ENCODE measurements around the gene AACS. TPM values are rescaled to one million over a fixed set of nuclear protein-coding genes. Genes with fewer than 3 reads are reported as not detected.

AACS gene
- total and polyA plus RNA-seq, 3 experiments from 2014 or later, result 11.8 to 16.7 (median 16.1) TPM

DNA sequence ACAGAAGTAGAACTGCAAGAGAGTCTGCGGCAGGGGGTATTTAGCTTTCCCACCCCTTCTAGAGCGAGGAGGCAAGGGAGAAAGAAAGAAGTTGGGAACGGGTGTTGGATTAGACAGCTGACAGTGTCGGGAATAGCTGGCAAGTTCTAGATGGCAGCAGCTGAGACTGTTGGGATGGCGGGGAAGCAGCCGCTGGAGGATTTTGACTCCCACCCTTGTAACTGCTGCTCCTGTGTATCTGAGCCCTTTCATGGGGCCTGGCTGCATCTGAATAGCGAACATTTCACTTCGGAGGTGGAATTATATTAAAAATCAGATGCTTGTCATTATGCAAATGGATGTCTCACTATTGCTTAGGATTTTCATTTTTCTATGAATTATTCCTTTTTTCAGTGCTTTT is 104.6 kb downstream of the AACS start:
- H3K4me3 ChIP-seq (ENCODE audit: low read length), result no peak overlapping the region
- H3K4me1 Mint-ChIP-seq, result no peaks in the 10 kb centered on the region
- peaks cover 10 to 24% of the 10 kb centered on the region in 2 donors for H3K27me3 Mint-ChIP-seq
- H3K27ac ChIP-seq (ENCODE audit: low read depth, low read length), result no peak overlapping the region
- H3K9me3 Mint-ChIP-seq, result no peaks in the 10 kb centered on the region
- CTCF ChIA-PET, result interaction anchor here (1.6 kb wide), 1 partner anchor 13 kb away, joined by 5 read pairs; no protein-coding TSS in a partner anchor
- no peak for DNase-seq
- H3K9me3 ChIP-seq (ENCODE audit: low read length), result no peaks in the 10 kb centered on the region
- no peaks in the 10 kb centered on the region for H3K4me1 ChIP-seq (ENCODE audit: insufficient read depth, low read length)
- POLR2A ChIA-PET, result no interaction called here
- no peak overlapping the region for H3K4me3 Mint-ChIP-seq
- H3K27me3 ChIP-seq (ENCODE audit: insufficient read depth, low read length, poor library complexity, severe bottlenecking), result no peaks in the 10 kb centered on the region
- H3K36me3 ChIP-seq (ENCODE audit: insufficient read depth, low read length), result no peaks in the 10 kb centered on the region
- no peaks in the 10 kb centered on the region for H3K36me3 Mint-ChIP-seq
- no peak overlapping the region for H3K27ac Mint-ChIP-seq

DNA sequence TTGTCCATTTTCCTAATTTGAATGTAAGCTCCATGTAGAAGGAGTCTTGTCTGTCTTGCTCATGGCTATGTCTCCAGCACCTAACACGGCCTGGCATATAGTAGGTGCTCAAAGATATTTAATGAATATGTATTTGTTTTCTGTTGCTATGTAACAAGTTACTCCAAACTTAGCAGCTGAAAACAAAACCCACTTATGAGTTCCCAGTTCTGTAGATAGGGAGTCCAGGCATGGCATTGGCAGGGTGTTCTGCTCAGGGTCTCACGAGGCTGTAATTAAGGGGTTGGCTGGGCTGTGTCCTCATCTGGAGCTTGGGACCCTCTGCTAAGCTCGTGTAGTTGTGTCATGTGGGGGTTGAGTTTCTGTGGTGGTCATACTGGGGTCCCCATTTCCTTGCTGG is 106.0 kb downstream of the AACS start:
- CTCF ChIA-PET, result interaction anchor here (1.6 kb wide), 1 partner anchor 12 kb away, joined by 5 read pairs; no protein-coding TSS in a partner anchor
- no peaks in the 10 kb centered on the region for H3K9me3 ChIP-seq (ENCODE audit: low read length)
- POLR2A ChIA-PET, result no interaction called here

DNA sequence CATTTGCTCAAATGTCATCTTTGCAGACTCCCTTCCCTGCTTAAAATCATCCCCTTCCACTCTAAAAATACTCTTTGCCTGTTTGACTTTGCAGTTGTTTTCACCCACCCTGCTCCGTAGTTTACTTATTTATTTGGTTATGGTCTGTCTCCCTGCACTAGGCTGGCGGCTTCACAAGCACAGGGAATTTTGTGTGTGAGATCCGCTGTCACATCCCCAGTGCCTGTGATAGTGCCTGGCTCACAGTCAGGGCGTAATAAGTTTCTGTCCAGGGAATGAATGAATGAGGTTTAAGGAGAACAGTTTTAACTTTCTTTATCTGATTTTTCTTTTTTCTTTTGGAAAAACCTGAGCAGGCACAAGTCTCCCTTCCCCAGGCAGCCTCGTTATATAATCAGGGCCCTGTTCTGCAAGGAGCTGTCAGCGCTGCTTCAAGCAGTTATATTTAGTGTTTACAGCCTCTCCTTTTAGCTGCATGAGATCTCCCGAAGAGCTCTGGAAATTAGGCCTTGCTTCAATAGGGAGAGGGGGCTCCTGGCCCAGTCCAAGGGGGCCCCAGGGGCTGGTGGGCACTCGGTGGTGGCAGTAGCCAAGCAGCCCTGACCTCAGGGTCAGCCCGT is 107.1 kb downstream of the AACS start:
- ChIA-PET CTCF (no interaction called here), POLR2A (no interaction called here)
- Histone ChIP-seq H3K27ac (ENCODE audit: low read depth, low read length) (no peak overlapping the region), H3K27me3 (ENCODE audit: insufficient read depth, low read length, poor library complexity, severe bottlenecking) (peaks cover 4% of the 10 kb centered on the region), H3K4me3 (ENCODE audit: low read length) (no peak overlapping the region), H3K4me1 (ENCODE audit: insufficient read depth, low read length) (no peaks in the 10 kb centered on the region), H3K9me3 (ENCODE audit: low read length) (no peaks in the 10 kb centered on the region), H3K36me3 (ENCODE audit: insufficient read depth, low read length) (no peaks in the 10 kb centered on the region)
- no peak overlapping the region for H3K4me3 Mint-ChIP-seq
- peaks cover 17 to 42% of the 10 kb centered on the region in 2 donors for H3K27me3 Mint-ChIP-seq
- no peaks in the 10 kb centered on the region for H3K36me3 Mint-ChIP-seq
- H3K9me3 Mint-ChIP-seq, result peaks cover 0 to 3% (median 0%) of the 10 kb centered on the region in 5 donors
- no peaks in the 10 kb centered on the region for H3K4me1 Mint-ChIP-seq
- DNase-seq, result no peak
- H3K27ac Mint-ChIP-seq, result no peak overlapping the region

More for the DNA sequence above, 106.0 kb downstream of the AACS start:
- H3K9me3 Mint-ChIP-seq, result peaks cover 0 to 3% (median 0%) of the 10 kb centered on the region in 5 donors
- H3K27me3 ChIP-seq (ENCODE audit: insufficient read depth, low read length, poor library complexity, severe bottlenecking), result no peaks in the 10 kb centered on the region
- H3K4me3 Mint-ChIP-seq, result no peak overlapping the region
- H3K4me1 Mint-ChIP-seq, result no peaks in the 10 kb centered on the region
- H3K36me3 ChIP-seq (ENCODE audit: insufficient read depth, low read length), result no peaks in the 10 kb centered on the region
- no peak for DNase-seq
- H3K27me3 Mint-ChIP-seq, result peaks cover 18 to 34% of the 10 kb centered on the region in 2 donors
- H3K4me1 ChIP-seq (ENCODE audit: insufficient read depth, low read length), result no peaks in the 10 kb centered on the region
- H3K27ac Mint-ChIP-seq, result no peak overlapping the region
- no peak overlapping the region for H3K27ac ChIP-seq (ENCODE audit: low read depth, low read length)
- H3K36me3 Mint-ChIP-seq, result no peaks in the 10 kb centered on the region
- no peak overlapping the region for H3K4me3 ChIP-seq (ENCODE audit: low read length)

DNA sequence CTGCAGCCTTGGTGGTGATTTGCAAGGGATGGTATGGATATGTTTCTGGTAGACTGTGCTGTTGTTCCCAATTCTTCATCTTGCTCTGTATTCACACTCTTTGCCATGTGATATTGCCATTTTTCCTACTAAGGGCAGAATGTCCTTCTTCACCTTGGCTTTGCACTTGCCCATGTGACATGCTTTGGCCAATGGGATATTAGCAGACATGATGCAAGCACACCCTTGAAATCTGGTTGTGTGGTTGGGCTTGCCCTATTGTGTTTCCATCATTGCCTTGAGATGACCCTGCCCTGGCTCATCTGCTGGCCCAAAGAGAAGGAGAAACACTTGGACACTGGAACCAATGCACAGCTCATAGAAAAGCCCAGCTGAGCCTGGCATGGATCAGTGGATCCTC is 110.3 kb downstream of the AACS start:
- no peak overlapping the region for H3K4me3 Mint-ChIP-seq
- Histone ChIP-seq H3K4me1 (ENCODE audit: insufficient read depth, low read length) (no peaks in the 10 kb centered on the region), H3K27ac (ENCODE audit: low read depth, low read length) (no peak overlapping the region), H3K9me3 (ENCODE audit: low read length) (no peaks in the 10 kb centered on the region), H3K36me3 (ENCODE audit: insufficient read depth, low read length) (no peaks in the 10 kb centered on the region), H3K4me3 (ENCODE audit: low read length) (no peak overlapping the region), H3K27me3 (ENCODE audit: insufficient read depth, low read length, poor library complexity, severe bottlenecking) (peaks cover 4% of the 10 kb centered on the region)
- no peak overlapping the region for H3K27ac Mint-ChIP-seq
- ChIA-PET CTCF (no interaction called here), POLR2A (no interaction called here)
- H3K4me1 Mint-ChIP-seq, result no peaks in the 10 kb centered on the region
- H3K36me3 Mint-ChIP-seq, result no peaks in the 10 kb centered on the region
- peaks cover 21 to 44% of the 10 kb centered on the region in 2 donors for H3K27me3 Mint-ChIP-seq
- H3K9me3 Mint-ChIP-seq, result peaks cover 0 to 3% (median 0%) of the 10 kb centered on the region in 5 donors
- no peak for DNase-seq

DNA sequence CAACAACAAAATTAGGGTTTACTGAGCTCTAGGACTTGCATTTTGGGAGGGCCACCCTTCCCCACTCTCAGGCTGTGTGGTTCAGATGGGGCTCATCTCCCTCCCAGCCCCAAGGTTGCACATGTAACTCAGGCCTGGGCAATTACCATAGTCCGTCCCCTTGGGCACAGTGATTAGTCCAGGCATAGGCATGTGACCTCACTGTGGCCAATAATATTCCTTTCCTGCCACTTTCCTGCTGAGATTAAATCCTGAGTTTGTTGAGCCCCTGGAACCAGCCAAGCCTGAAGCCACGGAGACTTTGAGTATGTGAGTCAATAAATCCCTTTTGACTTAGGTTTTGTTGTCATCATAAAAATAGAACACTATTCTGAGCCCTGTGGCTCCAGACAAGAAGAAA is 113.0 kb downstream of the AACS start:
- Histone ChIP-seq H3K9me3 (ENCODE audit: low read length) (no peaks in the 10 kb centered on the region), H3K27me3 (ENCODE audit: insufficient read depth, low read length, poor library complexity, severe bottlenecking) (peaks cover 4% of the 10 kb centered on the region), H3K4me1 (ENCODE audit: insufficient read depth, low read length) (peaks cover 3% of the 10 kb centered on the region), H3K27ac (ENCODE audit: low read depth, low read length) (no peak overlapping the region), H3K36me3 (ENCODE audit: insufficient read depth, low read length) (no peaks in the 10 kb centered on the region), H3K4me3 (ENCODE audit: low read length) (no peak overlapping the region)
- Mint-ChIP-seq H3K36me3 (no peaks in the 10 kb centered on the region), H3K27ac (no peak overlapping the region), H3K4me1 (peaks cover 1 to 2% (median 2%) of the 10 kb centered on the region in 3 donors), H3K27me3 (peaks cover 33 to 61% of the 10 kb centered on the region in 2 donors), H3K4me3 (no peak overlapping the region), H3K9me3 (peaks cover 0 to 3% (median 0%) of the 10 kb centered on the region in 5 donors)
- no peak for DNase-seq
- ChIA-PET CTCF (no interaction called here), POLR2A (no interaction called here)

DNA sequence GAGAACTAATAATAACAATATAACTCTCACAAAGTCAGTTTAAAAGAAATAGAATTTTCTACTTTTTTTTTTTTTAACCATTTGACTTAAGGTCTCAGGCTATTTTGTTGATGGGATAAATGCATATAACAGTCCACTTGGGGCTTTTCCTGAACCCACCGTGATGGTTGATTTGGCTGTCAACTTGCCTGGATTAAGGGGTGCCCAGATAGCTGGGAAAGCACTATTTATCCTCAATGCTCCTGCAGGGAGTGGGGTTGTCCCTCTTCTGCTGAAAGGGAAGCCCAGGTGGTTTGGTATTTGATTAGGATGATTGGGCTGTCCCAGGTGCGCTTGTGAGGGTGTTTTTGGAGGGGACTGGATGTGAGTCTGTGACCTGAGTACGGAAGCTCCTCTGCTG is 114.9 kb downstream of the AACS start:
- peaks cover 0 to 3% (median 0%) of the 10 kb centered on the region in 5 donors for H3K9me3 Mint-ChIP-seq
- Histone ChIP-seq H3K36me3 (ENCODE audit: insufficient read depth, low read length) (no peaks in the 10 kb centered on the region), H3K4me1 (ENCODE audit: insufficient read depth, low read length) (peaks cover 7% of the 10 kb centered on the region), H3K4me3 (ENCODE audit: low read length) (no peak overlapping the region), H3K27me3 (ENCODE audit: insufficient read depth, low read length, poor library complexity, severe bottlenecking) (peaks cover 20% of the 10 kb centered on the region), H3K27ac (ENCODE audit: low read depth, low read length) (no peak overlapping the region), H3K9me3 (ENCODE audit: low read length) (no peaks in the 10 kb centered on the region)
- CTCF ChIA-PET, result no interaction called here
- no peaks in the 10 kb centered on the region for H3K36me3 Mint-ChIP-seq
- peaks cover 3 to 9% (median 4%) of the 10 kb centered on the region in 3 donors for H3K4me1 Mint-ChIP-seq
- peaks cover 42 to 72% of the 10 kb centered on the region in 2 donors for H3K27me3 Mint-ChIP-seq
- H3K27ac Mint-ChIP-seq, result no peak overlapping the region
- no peak for DNase-seq
- POLR2A ChIA-PET, result no interaction called here
- H3K4me3 Mint-ChIP-seq, result no peak overlapping the region

DNA sequence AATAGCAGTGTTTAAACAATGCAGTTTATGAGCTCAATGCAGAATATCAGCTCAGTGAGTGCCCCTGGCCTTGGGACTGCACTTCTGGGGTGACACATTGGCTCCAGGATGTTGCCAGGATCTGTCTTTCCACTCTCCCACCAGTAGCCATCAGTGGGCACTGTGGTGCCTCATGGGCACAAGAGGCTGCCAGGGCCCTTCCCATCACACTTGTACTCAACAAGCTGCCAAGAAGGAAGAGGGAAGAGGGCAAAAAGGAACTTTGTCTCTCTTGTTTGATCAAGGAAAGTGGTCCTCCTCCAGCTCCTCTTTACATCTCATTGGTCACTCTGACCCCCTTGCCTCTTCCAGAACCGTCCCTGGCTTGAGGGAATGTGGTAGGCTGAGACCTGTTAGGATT is 115.9 kb downstream of the AACS start:
- ChIA-PET POLR2A (no interaction called here), CTCF (no interaction called here)
- H3K27me3 ChIP-seq (ENCODE audit: insufficient read depth, low read length, poor library complexity, severe bottlenecking), result peaks cover 22% of the 10 kb centered on the region
- no peak for DNase-seq
- Mint-ChIP-seq H3K27ac (no peak overlapping the region), H3K36me3 (no peaks in the 10 kb centered on the region), H3K9me3 (no peaks in the 10 kb centered on the region), H3K4me3 (no peak overlapping the region), H3K27me3 (peaks cover 43 to 72% of the 10 kb centered on the region in 2 donors), H3K4me1 (peaks cover 3 to 13% (median 4%) of the 10 kb centered on the region in 3 donors)
- no peak overlapping the region for H3K4me3 ChIP-seq (ENCODE audit: low read length)
- peaks cover 7% of the 10 kb centered on the region for H3K4me1 ChIP-seq (ENCODE audit: insufficient read depth, low read length)
- H3K9me3 ChIP-seq (ENCODE audit: low read length), result no peaks in the 10 kb centered on the region
- no peaks in the 10 kb centered on the region for H3K36me3 ChIP-seq (ENCODE audit: insufficient read depth, low read length)
- no peak overlapping the region for H3K27ac ChIP-seq (ENCODE audit: low read depth, low read length)

DNA sequence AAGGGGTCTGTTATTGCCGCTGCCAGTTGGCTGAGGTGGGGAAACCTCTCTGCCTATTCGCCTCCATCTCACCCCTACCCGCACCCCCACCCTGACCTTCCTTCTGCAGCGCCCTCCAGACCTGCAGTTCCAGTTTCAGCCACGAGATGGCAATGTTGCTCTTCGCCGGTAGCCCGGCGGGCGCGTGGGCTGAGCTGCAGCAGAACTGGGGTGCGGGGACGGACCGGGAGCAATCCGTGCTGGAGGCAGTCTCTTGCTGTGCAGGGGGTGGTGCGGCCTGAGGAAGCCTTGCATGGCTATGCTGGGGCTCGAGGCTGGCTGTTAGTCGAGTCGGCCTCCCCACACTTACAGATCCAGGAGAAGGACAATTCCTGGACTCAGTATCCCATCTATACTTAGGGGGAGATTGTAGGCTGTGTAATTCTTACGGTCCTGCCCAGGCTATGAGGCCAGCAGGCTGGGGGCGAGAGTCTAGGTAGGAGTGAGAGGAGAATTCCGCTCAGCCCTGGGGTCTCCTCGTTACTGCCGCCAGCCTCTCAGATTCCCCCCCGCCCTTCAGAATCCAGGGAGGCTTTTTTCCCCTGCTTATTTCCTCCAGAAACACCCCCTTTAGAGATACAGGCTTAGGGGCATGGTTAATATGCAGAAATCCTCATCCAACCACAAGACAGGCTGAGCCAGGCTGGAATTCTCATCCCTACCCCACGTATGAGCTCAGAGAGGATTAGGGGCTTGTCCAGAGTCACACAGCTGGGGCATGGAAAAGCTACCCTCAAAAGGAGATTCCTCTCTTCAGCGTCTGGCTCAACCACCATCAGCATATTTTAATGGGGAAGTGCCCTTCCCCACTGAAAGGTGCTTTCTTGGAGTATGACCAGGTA is 118.2 kb downstream of the AACS start:
- peak overlapping the region in 2 of 8 donors; percentile 14 to 41 for H3K27ac Mint-ChIP-seq
- ChIA-PET POLR2A (no interaction called here), CTCF (interaction anchor here (0.8 to 2.4 kb wide), 9 partner anchors 10 to 1693 kb away, joined by 3 to 17 read pairs (median 5); no protein-coding TSS in a partner anchor)
- peaks cover 8 to 19% (median 10%) of the 10 kb centered on the region in 3 donors for H3K4me1 Mint-ChIP-seq
- Histone ChIP-seq H3K27me3 (ENCODE audit: insufficient read depth, low read length, poor library complexity, severe bottlenecking) (peaks cover 24% of the 10 kb centered on the region), H3K36me3 (ENCODE audit: insufficient read depth, low read length) (no peaks in the 10 kb centered on the region), H3K4me1 (ENCODE audit: insufficient read depth, low read length) (peaks cover 7% of the 10 kb centered on the region), H3K27ac (ENCODE audit: low read depth, low read length) (no peak overlapping the region), H3K4me3 (ENCODE audit: low read length) (no peak overlapping the region), H3K9me3 (ENCODE audit: low read length) (no peaks in the 10 kb centered on the region)
- peak overlapping the region in 2 of 7 donors; percentile 18 to 27 for H3K4me3 Mint-ChIP-seq
- no peaks in the 10 kb centered on the region for H3K9me3 Mint-ChIP-seq
- peaks cover 44 to 63% of the 10 kb centered on the region in 2 donors for H3K27me3 Mint-ChIP-seq
- no peaks in the 10 kb centered on the region for H3K36me3 Mint-ChIP-seq
- peak; percentile 48 to 77 (median 56) for DNase-seq

All from CD8-positive, alpha-beta memory T cell (primary cell).